ENCODE results near the gene SLC6A4. TPM values are rescaled to one million over a fixed set of nuclear protein-coding genes. Genes with fewer than 3 reads are reported as not detected.

The SLC6A4 gene
- total RNA-seq, 1 experiment from 2014 or later = 0.30 TPM

- ChIA-PET CTCF (no interaction called here), RAD21 (ENCODE audit: low non-redundant PET in 1 of 2, low total read pairs in 2 of 2, uncharacterized antibody in 2 of 2, unreplicated experiment in 2 of 2) (no interaction called here), POLR2A (no interaction called here)
- peaks cover 33% of the 10 kb centered on the region; the same call in 1 of the 2 replicates for H3K27me3 ChIP-seq (ENCODE audit: insufficient read depth, low read length)
- no peak overlapping the region for H3K4me3 ChIP-seq (replicated peaks in 1 of 2; ENCODE audit: low read depth in 1 of 2, low read length in 2 of 2)
- no peak for TF ChIP-seq TCF7L2 (IDR thresholded peaks at IDR 0.05; ENCODE audit: borderline replicate concordance, extremely low read depth, insufficient read depth, insufficient read length)
- TF ChIP-seq ATF3 (IDR thresholded peaks at IDR 0.05) = no peak
- TF ChIP-seq CEBPB (IDR thresholded peaks at IDR 0.05; ENCODE audit: low read depth) = no peak
- no peak for TF ChIP-seq ZFX (IDR thresholded peaks at IDR 0.05)
- TF ChIP-seq ZBTB33 (IDR thresholded peaks at IDR 0.05; ENCODE audit: extremely low read depth, insufficient replicate concordance, low read length) = no peak
- TF ChIP-seq ELF1 (IDR thresholded peaks at IDR 0.05; ENCODE audit: borderline replicate concordance, low read depth) = no peak
- H3K36me3 ChIP-seq (ENCODE audit: control insufficient read depth in 1 of 2, insufficient read depth in 2 of 2, low read length in 2 of 2) = no peaks in the 10 kb centered on the region
- DNase-seq (ENCODE audit: low read depth, low spot score) (no peak), ATAC-seq (no peak)
- no peaks in the 10 kb centered on the region for H4K20me1 ChIP-seq (ENCODE audit: insufficient read depth)
- peaks cover 0 to 3% of the 10 kb centered on the region in 2 experiments; a peak in 1 of 4 replicates for H3K4me1 ChIP-seq (ENCODE audit: control insufficient read depth in 1 of 2, insufficient read depth in 2 of 2, low read length in 2 of 2)
- H3K9me3 ChIP-seq (ENCODE audit: control insufficient read depth in 1 of 2, insufficient read depth in 1 of 2, low read depth in 1 of 2, low read length in 2 of 2) = no peaks in the 10 kb centered on the region
- no peak overlapping the region for H3K9ac ChIP-seq (ENCODE audit: low read length)
- H2AFZ ChIP-seq (ENCODE audit: low read depth, low read length, poor library complexity, severe bottlenecking) = no peak overlapping the region
- intact Hi-C loops (cut with micrococcal nuclease) = no loop called here
- H3K79me2 ChIP-seq (ENCODE audit: insufficient read depth, low read length) = no peaks in the 10 kb centered on the region
- H3K4me2 ChIP-seq (ENCODE audit: low read length) = no peak overlapping the region
- no peak overlapping the region for H3K27ac ChIP-seq (ENCODE audit: low read depth, low read length)
- no TSS peak for BruUV-seq (replicated peaks)
- no peaks in the 10 kb centered on the region for H3K9me2 ChIP-seq (ENCODE audit: insufficient read depth)
Observed at GRCh38 chr17:30232015-30232823, 3.3 kb downstream of the SLC6A4 start.
